Retinal pigment epithelial cell (primary cell): ENCODE measurements around the gene SIRT2.

ENCODE experiments used
- DNase-seq: peaks from one replicate; pipeline ENCODE4 v3.0.0-alpha.2; 2010; ENCODE audit warnings: low read depth
- H3K4me3 ChIP-seq: 2 replicates; pipeline ENCODE4 v1.5.1; 2011; ENCODE audit warnings: mild to moderate bottlenecking, low read length, control low read depth, moderate library complexity
- CTCF ChIP-seq: conservative IDR thresholded peaks from 2 replicates; pipeline ENCODE4 v1.5.1; 2011; ENCODE audit warnings: low read depth, low read length, control low read depth, inconsistent platforms

Gene SIRT2

GRCh38 chr19:38845374-38846024 lies 53.9 kb downstream of the SIRT2 start:
- H3K4me3 ChIP-seq = no peak overlapping the region
- DNase-seq = no peak
- no peak for TF ChIP-seq CTCF

- H3K4me3 ChIP-seq = no peak overlapping the region
- no peak for TF ChIP-seq CTCF
- no peak for DNase-seq
Observed at GRCh38 chr19:38844093-38844686, 55.2 kb downstream of the SIRT2 start.

- no peak for DNase-seq
Observed at GRCh38 chr19:38843175-38843758, 56.2 kb downstream of the SIRT2 start.

GRCh38 chr19:38842439-38843174 lies 56.8 kb downstream of the SIRT2 start:
- no peak for DNase-seq

More at GRCh38 chr19:38843175-38843758, 56.2 kb downstream of the SIRT2 start:
- H3K4me3 ChIP-seq = no peak overlapping the region
- TF ChIP-seq CTCF = no peak

GRCh38 chr19:38841787-38842438 lies 57.5 kb downstream of the SIRT2 start:
- DNase-seq = no peak
- TF ChIP-seq CTCF = no peak
- H3K4me3 ChIP-seq = no peak overlapping the region

More at GRCh38 chr19:38842439-38843174, 56.8 kb downstream of the SIRT2 start:
- no peak overlapping the region for H3K4me3 ChIP-seq
- no peak for TF ChIP-seq CTCF

GRCh38 chr19:38841180-38841766 lies 58.1 kb downstream of the SIRT2 start:
- H3K4me3 ChIP-seq = no peak overlapping the region
- DNase-seq = no peak
- no peak for TF ChIP-seq CTCF
